HepG2 (cell line): ENCODE data around the gene VPS29. TPM values are rescaled to one million over a fixed set of nuclear protein-coding genes. Genes with fewer than 3 reads are reported as not detected.
A peak's percentile ranks its signal among the peaks of the same experiment; 100 is the strongest.

Source experiments
- ATAC-seq: fragments of 200-7000 bp; cut with Tn5 transposase; 3 replicates; pipeline ENCODE4 v1.9.1; 2020; ENCODE audit warnings: mild to moderate bottlenecking, moderate library complexity
- BruUV-seq: library from RNA; stranded (reverse); fragments of 400-500 nt; replicated peaks from 2 replicates; lab custom pipeline; 2021; lab: Mats Ljungman, UMichigan
- CTCF ChIA-PET: fragments of 300-600 bp; formaldehyde crosslinking; extraction: SDS; loops from one replicate; lab custom pipeline; 2021; ENCODE audit warnings: low total read pairs, inconsistent platforms, low intra/inter-chr PET ratio; lab: Yijun Ruan, JAX
- POLR2A ChIA-PET: fragments of 350-600 bp; sonication (Branson Sonifier 250); formaldehyde crosslinking; loops from one replicate; lab custom pipeline; 2020; ENCODE audit warnings: antibody characterized with exemption, inconsistent platforms; lab: Yijun Ruan, JAX
- DNase-seq: peaks from one replicate; pipeline ENCODE4 v3.0.0-alpha.2; 2015; ENCODE audit warnings: low spot score
- FAIRE-seq: peaks from 3 replicates; lab custom pipeline; 2011; peaks lifted over from hg19 to GRCh38; lab: Jason Lieb, UNC
- H2AFZ ChIP-seq: one replicate; pipeline ENCODE4 v1.6.1; 2011; ENCODE audit warnings: low read length, inconsistent platforms
- H3K27ac ChIP-seq: fragments of 300-600 bp; 3 replicates; pipeline ENCODE4 v1.8.0; 2011; ENCODE audit warnings: mixed run types, mild to moderate bottlenecking, mixed read lengths, low read length, inconsistent platforms; ENCODE audit not compliant: insufficient read depth; ENCODE audit errors: extremely low read length
- H3K27me3 ChIP-seq, 2 experiments: fragments of 200-600 bp in 1 of 2; 2 replicates in 1 of 2; 3 replicates in 1 of 2; pipeline versions ENCODE4 v1.6.0 to v1.8.0; 2011; ENCODE audit warnings: low read length in 2 of 2, mild to moderate bottlenecking in 2 of 2, moderate library complexity in 2 of 2, inconsistent platforms in 1 of 2; ENCODE audit not compliant: insufficient read depth in 2 of 2, control insufficient read depth in 1 of 2
- H3K36me3 ChIP-seq, 2 experiments: fragments of 200-600 bp in 1 of 2; replicated peaks in 1 of 2; 2 replicates in 1 of 2; 3 replicates in 1 of 2; pipeline versions ENCODE4 v1.5.1 to v1.8.0; 2011; ENCODE audit warnings: low read length in 2 of 2, inconsistent platforms in 1 of 2; ENCODE audit not compliant: insufficient read depth in 2 of 2, control insufficient read depth in 1 of 2
- H3K4me1 ChIP-seq: 2 replicates; pipeline ENCODE4 v1.5.1; 2012; ENCODE audit warnings: low read length, inconsistent platforms; ENCODE audit not compliant: insufficient read depth
- H3K4me2 ChIP-seq: 2 replicates; pipeline ENCODE4 v1.6.0; 2011; ENCODE audit warnings: low read depth, low read length, inconsistent platforms
- H3K4me3 ChIP-seq, 3 experiments: fragments of 200-600 bp in 1 of 3; sonication (generic), shearing (Covaris generic) in 1 of 3; replicated peaks in 1 of 3; 2 replicates each; pipeline ENCODE4 v1.5.1; 2011 to 2016; ENCODE audit warnings: low read length in 3 of 3, inconsistent platforms in 2 of 3, low read depth in 2 of 3, mild to moderate bottlenecking in 2 of 3, control low read depth in 1 of 3, mixed read lengths in 1 of 3; ENCODE audit not compliant: insufficient read depth in 1 of 3
- H3K79me2 ChIP-seq: one replicate; pipeline ENCODE4 v1.6.1; 2011; ENCODE audit warnings: low read length, inconsistent platforms; ENCODE audit not compliant: insufficient read depth
- H3K9ac ChIP-seq: 2 replicates; pipeline ENCODE4 v1.6.0; 2011; ENCODE audit warnings: mild to moderate bottlenecking, low read depth, low read length, inconsistent platforms; ENCODE audit not compliant: insufficient read depth
- H3K9me3 ChIP-seq: 2 replicates; pipeline ENCODE4 v1.5.1; 2012; ENCODE audit warnings: mild to moderate bottlenecking, low read length
- H4K20me1 ChIP-seq: 2 replicates; pipeline ENCODE4 v1.6.0; 2011; ENCODE audit warnings: inconsistent platforms, mild to moderate bottlenecking, low read length, moderate library complexity; ENCODE audit not compliant: insufficient read depth
- BATF2 ChIP-seq: sonication (generic); formaldehyde crosslinking; IDR thresholded peaks from 2 replicates; pipeline ENCODE4 v1.8.0; 2022; ENCODE audit warnings: mild to moderate bottlenecking, missing genetic modification reagents, moderate library complexity
- CTCF ChIP-seq: sonication (generic); formaldehyde crosslinking; IDR thresholded peaks from 2 replicates; pipeline ENCODE4 v1.5.0; 2020; ENCODE audit warnings: mild to moderate bottlenecking, missing genetic modification reagents, moderate library complexity
- HOXA3 ChIP-seq: sonication (generic); formaldehyde crosslinking; IDR thresholded peaks from 2 replicates; pipeline ENCODE4 v1.5.0; 2020; ENCODE audit warnings: missing genetic modification reagents
- MAFF ChIP-seq: IDR thresholded peaks from 2 replicates; pipeline ENCODE4 v1.6.1; 2011; ENCODE audit warnings: low read depth, low read length, improper control_type of control experiment
- MAFK ChIP-seq, 2 experiments: IDR thresholded peaks in 1 of 2; conservative IDR thresholded peaks in 1 of 2; 2 replicates each; pipeline ENCODE4 v1.6.1; 2011; ENCODE audit warnings: improper control_type of control experiment in 2 of 2, low read length in 2 of 2
- NCOA1 ChIP-seq: sonication (generic); formaldehyde crosslinking; IDR thresholded peaks from 2 replicates; pipeline ENCODE4 v1.9.0; 2021; ENCODE audit warnings: missing genetic modification reagents
- NFIB ChIP-seq: sonication (generic); formaldehyde crosslinking; IDR thresholded peaks from 2 replicates; pipeline ENCODE4 v1.9.0; 2021; ENCODE audit warnings: missing genetic modification reagents, mild to moderate bottlenecking, borderline replicate concordance
- PHB2 ChIP-seq: fragments of 450-650 bp; IDR thresholded peaks from 2 replicates; pipeline ENCODE4 v1.6.1; 2018; ENCODE audit not compliant: partially characterized antibody
- PHF21A ChIP-seq: sonication (generic); formaldehyde crosslinking; IDR thresholded peaks from 2 replicates; pipeline ENCODE4 v1.5.0; 2020; ENCODE audit warnings: mild to moderate bottlenecking, missing genetic modification reagents
- SP140L ChIP-seq: sonication (generic); formaldehyde crosslinking; IDR thresholded peaks from 2 replicates; pipeline ENCODE4 v1.4.0; 2020; ENCODE audit warnings: missing genetic modification reagents, borderline replicate concordance
- XBP1 ChIP-seq: sonication (generic); formaldehyde crosslinking; IDR thresholded peaks from 2 replicates; pipeline ENCODE4 v1.5.0; 2020; ENCODE audit warnings: missing genetic modification reagents
- ZKSCAN8 ChIP-seq: IDR thresholded peaks from 2 replicates; pipeline ENCODE4 v1.6.1; 2016; ENCODE audit warnings: borderline replicate concordance, missing genetic modification reagents, missing compliant biosample characterization
- ZNF264 ChIP-seq: sonication (generic); formaldehyde crosslinking; IDR thresholded peaks from 2 replicates; pipeline ENCODE4 v1.4.0; 2020; ENCODE audit warnings: missing genetic modification reagents
- WGBS: methylation state at CpG from one replicate; pipeline ENCODE4 v1.1.6; 2017; ENCODE audit warnings: low lambda C conversion rate; 5-methylcytosine and 5-hydroxymethylcytosine counted together
- in situ Hi-C: cut with HindIII; loops from 2 replicates; pipeline ENCODE4 v1.10.0; 2017; ENCODE audit warnings: low pct_unique_long_range_greater_than_20kb; ENCODE audit not compliant: extremely low pct_ligation_motif_present
- intact Hi-C: fragments of 100-400 bp; cut with micrococcal nuclease; formaldehyde crosslinking; loops from one replicate; pipeline ENCODE4 v1.10.0; 2022; ENCODE audit not compliant: unreplicated experiment
- polyA plus RNA-seq, 8 experiments: library from polyadenylated mRNA; depleted of rRNA in 3 of 8; stranded (reverse) in 7 of 8; unstranded in 1 of 8; fragments of >200 nt; fragmentation: Illumina TruSeq in 4 of 8; extraction: Trizol in 4 of 8; gene quantifications; 2 replicates each; pipeline versions ENCODE4 v1.2.1 to v1.2.3, GENCODE V29; 2011 to 2016; ENCODE audit warnings: low read depth in 4 of 8, missing spikeins in 1 of 8, mixed read lengths in 1 of 8; ENCODE audit not compliant: insufficient read depth in 1 of 8
- total RNA-seq, 5 experiments: library from RNA; depleted of rRNA; stranded (reverse); fragments of >200 nt; fragmentation: Illumina TruSeq; extraction: Trizol; gene quantifications; 2 replicates each; pipeline ENCODE4 v1.2.3, GENCODE V29; 2016; ENCODE audit warnings: low read depth in 1 of 5
- TF ChIP-seq, protein P1 (sequence below): sonication (generic); formaldehyde crosslinking; IDR thresholded peaks from 2 replicates; pipeline ENCODE4 v1.4.0; 2020; ENCODE audit warnings: missing genetic modification reagents

Gene VPS29
- total and polyA plus RNA-seq, 2 of the 13 experiments (the other 11 are each of a cell fraction or from before 2014, with no cell fraction given), result 107 to 114 TPM

DNA sequence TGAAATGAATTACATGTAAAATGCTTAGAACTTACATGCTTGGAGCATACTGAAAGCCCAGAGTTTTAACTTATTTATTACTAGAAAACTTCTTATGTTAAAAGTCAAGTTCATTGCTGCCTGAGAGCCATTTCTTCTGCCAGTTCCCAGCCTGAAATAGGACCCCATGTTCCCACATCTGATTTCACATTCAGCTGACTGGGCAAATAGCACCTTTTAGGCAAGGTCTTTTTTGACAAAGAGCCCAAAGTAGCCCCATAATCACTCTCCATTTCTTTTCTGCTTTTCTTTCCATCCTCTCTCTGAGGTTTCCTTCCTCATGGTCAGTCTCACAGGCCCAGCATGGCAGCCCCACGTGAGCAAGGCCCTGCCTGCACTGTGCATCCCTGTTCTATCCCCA lies 50.6 kb downstream of the VPS29 start:
- BruUV-seq, result no TSS peak
- in situ Hi-C loops (loop anchor here (5.0 kb wide), 1 partner anchor 151 kb away; no protein-coding TSS in a partner anchor), intact Hi-C loops (loop anchor here (2.0 to 5.0 kb wide), 3 partner anchors 18 to 96 kb away; partner anchors contain the start of genes FAM216A, GPN3, RAD9B and VPS29)
- POLR2A ChIA-PET, result interaction anchor here (2.0 to 2.9 kb wide), 2 partner anchors 18 to 150 kb away, joined by 11 to 49 read pairs; partner anchors contain the start of genes FAM216A and GPN3
- peaks cover 3 to 18% of the 10 kb centered on the region in 2 experiments; a peak in 3 of 5 replicates for H3K36me3 ChIP-seq
- DNase-seq (no peak), ATAC-seq (no peak), FAIRE-seq (no peak)
- H3K4me2 ChIP-seq, result no peak overlapping the region
- H3K27ac ChIP-seq, result no peak overlapping the region
- WGBS, result 97% methylated on average over 1 of the region's 1 CpG
- H2AFZ ChIP-seq, result no peak overlapping the region
- no peak overlapping the region for H3K9ac ChIP-seq
- H4K20me1 ChIP-seq, result no peaks in the 10 kb centered on the region
- no peak for TF ChIP-seq ZNF264 (CRISPR knock-in tag)
- TF ChIP-seq SP140L (CRISPR knock-in tag), result no peak
- TF ChIP-seq MAFK (conservative IDR thresholded peaks at IDR 0.05 in 1 of 2, IDR thresholded peaks at IDR 0.05 in 1 of 2; ENCODE audit: low read length in 2 of 2), result peak; percentile 69 to 72
- TF ChIP-seq PHB2, result no peak
- no peak for TF ChIP-seq PHF21A (CRISPR knock-in tag)
- peak; percentile 59 for TF ChIP-seq MAFF
- no peak for TF ChIP-seq XBP1 (CRISPR knock-in tag)
- no peak for TF ChIP-seq NFIB
- no peak for TF ChIP-seq HOXA3 (CRISPR knock-in tag)
- no peak for TF ChIP-seq CTCF (CRISPR knock-in tag)
- TF ChIP-seq ZKSCAN8 (CRISPR knock-in tag), result no peak
- no peak for TF ChIP-seq BATF2 (CRISPR knock-in tag)
- TF ChIP-seq, protein P1, sequence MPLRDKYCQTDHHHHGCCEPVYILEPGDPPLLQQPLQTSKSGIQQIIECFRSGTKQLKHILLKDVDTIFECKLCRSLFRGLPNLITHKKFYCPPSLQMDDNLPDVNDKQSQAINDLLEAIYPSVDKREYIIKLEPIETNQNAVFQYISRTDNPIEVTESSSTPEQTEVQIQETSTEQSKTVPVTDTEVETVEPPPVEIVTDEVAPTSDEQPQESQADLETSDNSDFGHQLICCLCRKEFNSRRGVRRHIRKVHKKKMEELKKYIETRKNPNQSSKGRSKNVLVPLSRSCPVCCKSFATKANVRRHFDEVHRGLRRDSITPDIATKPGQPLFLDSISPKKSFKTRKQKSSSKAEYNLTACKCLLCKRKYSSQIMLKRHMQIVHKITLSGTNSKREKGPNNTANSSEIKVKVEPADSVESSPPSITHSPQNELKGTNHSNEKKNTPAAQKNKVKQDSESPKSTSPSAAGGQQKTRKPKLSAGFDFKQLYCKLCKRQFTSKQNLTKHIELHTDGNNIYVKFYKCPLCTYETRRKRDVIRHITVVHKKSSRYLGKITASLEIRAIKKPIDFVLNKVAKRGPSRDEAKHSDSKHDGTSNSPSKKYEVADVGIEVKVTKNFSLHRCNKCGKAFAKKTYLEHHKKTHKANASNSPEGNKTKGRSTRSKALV (CRISPR knock-in tag), result no peak
- no peak for TF ChIP-seq NCOA1 (CRISPR knock-in tag)
- TF ChIP-seq, all 625 proteins: peak for 2
- H3K79me2 ChIP-seq, result peaks cover 24% of the 10 kb centered on the region
- CTCF ChIA-PET, result no interaction called here
- H3K9me3 ChIP-seq, result no peaks in the 10 kb centered on the region
- no peaks in the 10 kb centered on the region for H3K27me3 ChIP-seq
- H3K4me1 ChIP-seq, result peaks cover 40% of the 10 kb centered on the region
- H3K4me3 ChIP-seq, result no peak overlapping the region
